GM18502 (cell line): Measurements from ENCODE around the gene THTPA.
"Not testable (repeated sequence)": the region's sequence is repeated elsewhere in the genome, so short reads cannot be mapped to it uniquely, and the experiment has no call there.

Experiments
- ATAC-seq: cut with Tn5 transposase; IDR thresholded peaks from one replicate; pipeline ENCODE4 v1.9.1; 2021; ENCODE audit warnings: mild to moderate bottlenecking; ENCODE audit not compliant: unreplicated experiment, poor library complexity

Gene THTPA

DNA sequence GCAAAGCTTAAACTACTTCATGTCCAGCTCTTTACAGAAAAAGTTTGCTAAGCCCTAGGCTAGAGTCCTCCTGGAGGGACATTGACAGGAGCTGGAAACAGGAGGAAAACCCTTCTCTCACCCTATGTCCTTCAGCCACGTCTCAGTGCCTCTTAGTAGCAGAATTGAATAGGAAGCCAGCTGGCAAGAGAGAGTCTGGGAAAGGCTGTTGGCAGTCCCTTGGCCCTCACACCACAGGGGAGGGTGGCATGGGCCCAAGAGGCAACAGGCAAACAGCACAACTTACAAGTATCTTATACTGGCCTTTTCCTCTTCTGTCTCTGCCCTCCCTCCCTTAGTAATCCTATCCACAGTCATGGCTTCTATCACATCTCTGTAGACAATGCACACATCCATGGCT, 52.4 kb downstream of the THTPA start:
- ATAC-seq: no peak

DNA sequence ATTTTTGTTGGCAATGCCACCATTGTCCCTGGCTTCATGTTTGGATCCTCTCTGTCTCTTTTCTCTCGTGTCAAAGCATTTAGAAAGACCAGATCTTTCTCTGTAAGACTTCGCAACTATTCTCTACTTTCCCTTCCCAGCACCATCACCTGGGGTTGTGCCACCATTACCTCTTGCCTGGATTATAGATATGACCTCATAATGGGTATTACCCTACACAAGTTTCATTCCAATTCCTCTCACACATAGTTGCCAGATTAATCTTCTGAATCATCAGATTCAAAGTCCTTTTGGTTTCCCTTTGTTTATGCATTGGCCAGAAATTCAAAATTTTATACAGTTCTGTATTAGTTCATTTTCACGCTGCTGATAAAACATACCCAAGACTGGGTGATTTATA, 52.9 kb downstream of the THTPA start:
- no peak for ATAC-seq

DNA sequence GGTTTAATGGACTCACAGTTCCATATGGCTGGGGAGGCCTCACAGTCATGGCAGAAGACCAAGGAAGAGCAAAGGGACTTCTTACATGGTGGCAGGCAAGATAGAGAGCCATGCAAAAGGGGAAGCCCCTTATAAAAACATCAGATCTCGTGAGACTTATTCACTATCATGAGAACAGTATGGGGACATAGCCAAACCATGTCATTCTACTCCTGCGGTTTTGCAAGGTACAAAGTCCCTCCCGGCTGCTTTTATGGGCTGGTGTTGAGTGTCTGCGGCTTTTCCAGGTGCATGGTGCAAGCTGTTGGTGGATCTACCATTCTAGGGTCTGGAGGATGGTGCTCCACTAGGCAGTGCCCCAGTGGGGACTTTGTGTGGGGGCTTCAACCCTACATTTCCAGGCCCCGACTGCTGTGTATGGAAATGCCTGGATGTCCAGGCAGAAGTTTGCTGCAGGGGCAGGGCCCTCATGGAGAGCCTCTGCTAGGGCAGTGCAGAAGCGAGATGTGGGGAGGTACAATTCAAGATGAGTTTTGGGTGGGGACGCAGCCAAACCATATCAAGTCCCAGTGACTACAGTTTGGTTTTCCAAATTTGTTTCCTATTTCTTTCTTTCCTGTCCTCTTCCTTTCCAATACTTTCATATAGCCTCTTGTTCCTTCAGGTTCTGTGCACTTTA, 53.5 kb downstream of the THTPA start:
- not testable (repeated sequence) for ATAC-seq
